HG03565 (cell line): ENCODE measurements around the gene PSMA2.
A peak's percentile ranks its signal among the peaks of the same experiment; 100 is the strongest.

Experiments
- ATAC-seq: cut with Tn5 transposase; IDR thresholded peaks from one replicate; pipeline ENCODE4 v1.9.1; 2021; ENCODE audit warnings: mild to moderate bottlenecking, moderate library complexity; ENCODE audit not compliant: unreplicated experiment

PSMA2 gene

DNA sequence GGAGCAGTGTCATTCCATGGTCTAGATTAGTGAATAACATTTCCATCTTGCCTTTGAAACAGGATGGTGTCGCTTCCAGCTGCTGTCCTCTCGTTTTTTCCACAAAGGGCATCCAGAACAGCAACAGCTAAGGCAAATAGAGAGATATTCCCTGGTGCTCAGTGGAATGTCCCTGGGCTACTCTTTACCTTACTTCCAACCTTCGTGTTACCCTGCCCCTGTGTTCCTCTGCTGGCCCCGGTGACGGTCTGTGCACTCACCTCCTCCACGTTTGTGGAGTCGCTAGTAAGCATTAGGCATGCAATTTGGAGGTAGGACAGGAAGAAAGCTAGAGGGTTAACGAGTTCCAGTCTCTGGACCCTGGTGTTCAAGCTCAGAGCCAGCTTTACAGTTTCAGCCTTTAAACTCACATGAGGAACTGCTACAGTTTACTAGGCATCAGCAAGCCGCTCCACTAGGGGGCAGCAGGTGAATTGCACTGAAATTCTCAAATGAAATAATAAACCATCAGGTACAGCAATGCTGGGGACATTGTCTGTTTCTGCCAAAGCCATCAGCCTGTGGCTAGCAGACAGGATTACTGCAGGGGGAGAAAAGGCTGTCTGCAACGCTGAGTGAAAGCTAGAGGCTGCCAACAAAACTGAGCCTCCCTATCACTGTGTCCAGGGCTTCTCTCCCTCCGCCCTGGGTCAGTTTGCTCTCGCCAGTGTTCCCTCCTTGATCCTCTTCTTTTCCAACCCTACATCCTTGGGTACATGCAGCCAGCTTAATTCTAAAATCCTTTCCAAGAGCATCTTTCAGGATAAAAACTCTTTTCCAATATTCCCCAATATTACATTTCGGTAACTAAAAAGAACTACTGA, 9.2 kb upstream of the PSMA2 start:
- no peak for ATAC-seq

DNA sequence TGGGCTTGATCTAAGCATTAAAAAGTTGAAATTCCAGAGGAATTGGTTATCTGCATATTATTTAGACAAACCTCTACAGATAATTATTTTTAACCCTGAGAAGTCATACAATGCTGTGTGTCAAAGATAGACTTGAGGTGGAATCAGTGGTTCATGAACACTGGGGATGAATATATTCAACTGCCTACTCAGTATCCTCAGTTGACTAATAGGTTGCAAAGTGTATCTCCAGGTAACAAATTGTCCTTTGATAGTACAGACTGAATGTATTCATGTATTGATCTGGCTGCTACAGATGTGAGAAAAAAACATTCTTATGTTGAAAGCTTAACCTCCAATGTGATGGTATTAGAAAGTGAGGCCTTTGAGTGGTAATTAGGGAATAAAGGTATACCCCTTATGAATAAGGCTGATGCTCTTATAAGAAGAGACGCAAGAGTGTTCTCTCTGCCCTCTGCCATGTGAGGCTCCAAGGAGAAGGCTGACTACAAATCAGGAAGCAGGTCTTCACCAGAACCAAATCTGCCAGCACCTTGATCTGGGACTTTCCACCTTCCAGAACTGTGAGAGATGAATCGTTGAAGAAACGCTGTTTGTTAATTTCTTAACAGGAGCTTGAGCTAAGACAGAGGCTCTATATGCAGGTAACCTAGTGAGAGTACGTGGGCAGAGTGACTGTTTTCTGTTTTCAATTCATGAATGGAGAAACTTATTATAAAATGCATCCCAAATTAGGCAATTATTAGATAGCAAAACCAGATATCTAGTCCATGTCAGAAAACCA, 7.7 kb upstream of the PSMA2 start:
- ATAC-seq = no peak

GRCh38 chr7:42935861-42936260, 3.9 kb upstream of the PSMA2 start:
- no peak for ATAC-seq

DNA sequence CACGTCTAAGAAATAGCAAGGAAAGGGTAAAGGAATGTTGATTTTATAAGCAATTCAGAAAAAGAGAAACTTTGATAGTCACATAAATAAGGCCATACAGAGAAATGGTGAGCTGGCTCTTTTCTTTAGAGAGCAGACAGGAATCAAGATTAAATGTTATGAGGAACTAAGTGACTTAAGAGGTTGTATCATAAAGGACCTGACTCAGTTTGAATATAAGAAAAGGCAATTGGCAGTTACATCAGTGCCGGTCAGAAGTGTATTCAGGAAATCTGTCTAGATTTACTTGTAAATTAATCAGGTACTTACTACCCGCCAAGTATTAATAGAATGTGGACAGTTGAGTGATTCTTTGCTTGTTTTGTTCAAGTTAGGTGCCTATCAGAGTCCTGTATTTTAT, 2.3 kb upstream of the PSMA2 start:
- ATAC-seq = no peak

GRCh38 chr7:42932811-42933591, 1.0 kb upstream of the PSMA2 start:
- no peak for ATAC-seq

GRCh38 chr7:42931447-42931833, 534 bp downstream of the PSMA2 start:
- ATAC-seq = no peak

DNA sequence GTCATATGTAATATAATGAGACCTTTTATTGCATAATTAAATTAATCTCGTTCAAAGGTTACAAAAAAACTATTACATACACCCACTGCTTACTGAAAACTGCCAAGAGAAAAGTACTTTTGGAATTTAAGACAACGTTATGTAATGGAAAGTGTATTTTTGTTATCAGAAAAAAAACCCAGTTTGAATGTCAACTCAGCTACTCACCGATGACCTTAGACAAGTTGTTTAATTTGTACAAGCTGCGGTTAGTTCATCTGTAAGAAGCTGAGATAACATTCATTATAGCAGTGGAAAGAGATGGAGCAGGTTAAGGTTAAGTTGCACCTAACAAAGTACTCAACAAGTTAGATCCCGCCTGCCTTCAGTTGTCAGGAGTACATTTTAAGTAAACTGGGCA, 1.1 kb downstream of the PSMA2 start:
- ATAC-seq = no peak

- ATAC-seq = no peak
These were observed 2.5 kb downstream of the PSMA2 start for GRCh38 chr7:42929449-42929848.

- no peak for ATAC-seq
These were observed 3.2 kb downstream of the PSMA2 start for GRCh38 chr7:42928754-42929153.

- no peak for ATAC-seq
These were observed 5.8 kb downstream of the PSMA2 start for GRCh38 chr7:42926204-42926603.

GRCh38 chr7:42925630-42926029, 6.3 kb downstream of the PSMA2 start:
- ATAC-seq = no peak

DNA sequence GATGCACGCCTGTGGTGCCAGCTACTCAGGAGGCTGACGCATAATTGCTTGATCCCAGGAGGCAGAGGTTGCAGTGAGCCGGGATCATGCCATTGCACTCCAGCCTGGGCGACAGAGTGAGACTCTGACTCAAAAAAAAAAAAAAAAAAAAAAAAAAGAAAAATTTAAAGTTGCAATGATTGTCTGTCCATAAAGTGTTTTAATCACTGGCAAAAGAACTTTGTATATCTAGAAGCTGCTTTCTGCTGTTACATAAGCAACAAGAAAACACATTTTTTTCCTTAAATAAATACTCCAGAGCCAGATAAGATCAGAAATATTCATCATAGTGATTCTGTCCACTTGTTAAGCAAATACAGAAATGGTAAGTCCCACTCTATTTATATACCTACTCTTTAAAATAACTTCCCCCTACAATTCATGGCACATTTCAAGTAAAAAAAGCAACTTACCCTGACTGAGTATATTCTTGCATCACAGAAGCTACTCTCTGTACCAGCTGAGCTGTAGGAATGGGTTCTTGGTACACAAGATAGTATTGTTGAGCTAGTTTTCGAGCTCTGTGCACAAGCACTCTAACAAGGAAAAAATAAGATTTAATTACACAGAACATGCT, 7.6 kb downstream of the PSMA2 start:
- ATAC-seq = no peak

- ATAC-seq = no peak
These were observed 9.8 kb downstream of the PSMA2 start for GRCh38 chr7:42922017-42922753.

GRCh38 chr7:42915356-42915755, 16.6 kb downstream of the PSMA2 start:
- no peak for ATAC-seq

- no peak for ATAC-seq
These were observed 17.4 kb downstream of the PSMA2 start for GRCh38 chr7:42914421-42915045.

DNA sequence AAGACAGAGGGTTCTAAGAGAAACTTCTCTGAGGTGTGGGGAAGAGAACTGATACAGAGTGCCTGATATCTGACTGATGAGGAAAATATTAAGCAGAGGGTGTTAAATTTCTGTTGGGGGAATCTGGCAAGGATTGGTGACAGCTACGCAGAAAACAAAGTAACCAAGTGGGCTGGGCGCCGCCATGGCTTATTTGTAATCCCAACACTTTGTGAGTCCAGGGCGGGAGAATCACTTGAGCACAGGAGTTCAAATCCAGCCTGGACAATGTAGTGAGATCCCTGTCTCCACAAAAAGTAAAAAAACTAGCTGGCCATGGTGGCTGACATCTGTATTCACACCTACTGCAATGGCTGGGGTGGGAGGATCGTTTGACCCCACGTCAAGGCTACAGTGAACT, 18.0 kb downstream of the PSMA2 start:
- no peak for ATAC-seq

DNA sequence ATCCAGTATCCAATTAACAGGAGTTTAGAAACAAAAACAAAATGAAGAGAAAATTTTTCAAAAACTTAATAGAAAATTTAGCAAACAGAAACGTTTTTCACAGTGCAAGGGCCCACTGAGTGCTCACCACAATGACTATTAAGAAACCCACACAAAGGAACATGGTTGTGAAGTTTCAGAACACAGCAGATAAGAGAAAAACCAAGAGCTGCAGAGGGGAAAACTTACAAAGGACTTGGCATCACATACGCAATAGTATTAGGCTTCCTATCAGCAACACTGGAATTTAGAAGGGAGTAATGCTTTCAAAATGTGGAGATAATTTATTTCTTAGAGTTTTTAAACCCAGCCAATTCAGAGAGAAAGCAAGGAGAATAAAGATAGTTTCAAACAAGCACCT, 18.4 kb downstream of the PSMA2 start:
- ATAC-seq = no peak

- ATAC-seq = peak; percentile 90
These were observed 20.2 kb downstream of the PSMA2 start, which contains the start of gene C7orf25 for GRCh38 chr7:42911454-42912447. Gene C7orf25 (minus strand): TSS chr7:42912070. CDS start chr7:42910900, 1,170 bp downstream.

DNA sequence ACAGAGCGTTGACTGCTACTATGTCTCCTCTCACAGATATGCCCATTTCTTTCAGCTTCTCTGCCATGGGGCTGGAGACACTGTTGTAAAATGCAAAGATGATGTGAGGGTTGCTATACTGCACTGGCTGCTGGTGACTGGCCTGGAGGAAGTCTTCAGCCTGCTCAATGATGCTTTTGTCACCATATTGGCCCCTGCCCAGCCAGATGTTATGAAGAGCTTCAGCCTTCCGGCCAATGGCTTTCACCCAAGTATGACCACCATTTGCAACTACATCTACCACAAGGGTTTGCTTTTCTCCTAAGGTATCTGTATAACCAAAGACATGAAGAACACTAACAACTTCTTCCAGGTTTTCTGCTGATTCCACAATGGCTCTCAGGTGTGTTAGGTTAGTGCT, 21.7 kb downstream of the PSMA2 start:
- no peak for ATAC-seq
